OCI-M1 (cell line): ENCODE data around the gene CCNY.

ENCODE experiments used
- DNase-seq: peaks from one replicate; lab custom pipeline; 2025; lab: John Stamatoyannopoulos, UW

CCNY gene

GRCh38 chr10:35486297-35486990, 150.1 kb downstream of the CCNY start:
- DNase-seq = no peak

- no peak for DNase-seq
These were observed 151.2 kb downstream of the CCNY start for GRCh38 chr10:35487336-35488034.

- no peak for DNase-seq
These were observed 151.9 kb downstream of the CCNY start for GRCh38 chr10:35488228-35488627.

GRCh38 chr10:35492386-35493195, 156.3 kb downstream of the CCNY start:
- DNase-seq = no peak

DNA sequence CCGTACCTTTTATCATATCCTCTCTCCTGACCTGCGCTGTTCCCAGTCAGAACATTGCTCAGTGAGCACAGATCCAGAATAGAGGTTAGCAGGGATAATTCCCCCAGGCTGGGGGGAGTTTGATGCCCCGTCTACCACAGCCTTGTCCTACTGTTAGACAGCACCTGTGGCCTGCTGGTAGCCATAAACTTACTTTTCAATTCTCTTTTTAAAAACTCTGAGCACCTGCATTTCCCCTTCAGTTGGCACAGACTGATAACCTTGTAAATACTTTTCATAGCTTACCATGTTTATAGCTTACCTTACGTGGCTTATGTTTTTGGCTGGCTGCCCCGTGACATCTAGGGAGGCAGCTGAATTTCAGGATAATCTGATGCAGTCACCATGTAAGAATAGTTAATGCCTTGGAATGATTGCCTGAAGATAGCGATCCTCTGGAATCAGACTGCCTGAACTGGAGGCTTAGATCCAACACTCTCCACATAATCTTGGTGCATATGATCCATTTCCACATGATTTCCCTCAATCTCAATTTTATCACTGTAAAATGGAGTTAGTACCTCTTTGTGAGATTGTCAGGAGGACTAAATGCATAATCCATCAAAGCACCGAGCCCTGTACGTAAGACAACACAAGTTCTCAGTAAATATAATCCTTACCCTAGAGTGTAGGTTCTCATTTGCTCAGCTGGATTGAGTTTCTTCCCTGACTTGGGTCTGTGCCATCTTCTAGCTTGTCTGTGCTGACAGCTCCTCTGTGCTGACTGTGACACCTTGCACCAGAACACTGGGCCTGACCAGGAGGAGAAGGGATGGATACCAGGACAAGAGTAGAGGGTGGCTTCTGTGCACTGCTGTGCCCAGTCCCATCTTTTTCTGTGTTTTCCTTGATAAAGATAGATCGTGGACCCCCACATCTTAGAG, 157.1 kb downstream of the CCNY start:
- no peak for DNase-seq

DNA sequence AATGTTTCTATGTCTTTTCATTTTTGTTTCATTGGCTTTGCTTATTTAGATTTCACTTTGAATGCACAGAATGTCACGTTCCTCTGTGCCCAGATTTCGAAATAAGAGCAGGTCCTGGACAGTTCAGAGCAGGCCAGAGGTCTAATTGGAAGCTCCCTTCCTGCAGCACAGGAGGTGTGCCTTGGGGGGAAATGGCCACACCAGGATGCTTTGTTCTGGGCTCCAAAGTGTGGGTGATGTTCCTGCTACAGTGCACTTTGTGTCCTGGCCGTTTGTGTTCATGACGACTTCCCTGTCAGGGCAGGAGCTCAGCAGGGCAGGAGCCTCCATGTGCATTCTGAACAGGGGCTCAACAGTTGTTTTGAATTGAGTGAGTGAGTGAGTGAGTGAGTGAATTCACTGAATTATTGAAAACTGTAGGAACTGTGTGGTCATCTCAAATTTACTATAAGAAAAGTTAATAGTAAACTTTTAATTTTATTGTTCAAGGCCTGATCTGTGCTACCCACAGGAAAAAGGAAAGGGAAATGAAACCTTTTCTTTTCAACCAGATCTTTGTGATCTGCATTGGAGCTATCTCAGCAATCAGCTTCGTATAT, 159.3 kb downstream of the CCNY start:
- DNase-seq = no peak

- no peak for DNase-seq
These were observed 161.6 kb downstream of the CCNY start for GRCh38 chr10:35497909-35498308.

- DNase-seq = no peak
These were observed 162.4 kb downstream of the CCNY start for GRCh38 chr10:35498693-35499092.

DNA sequence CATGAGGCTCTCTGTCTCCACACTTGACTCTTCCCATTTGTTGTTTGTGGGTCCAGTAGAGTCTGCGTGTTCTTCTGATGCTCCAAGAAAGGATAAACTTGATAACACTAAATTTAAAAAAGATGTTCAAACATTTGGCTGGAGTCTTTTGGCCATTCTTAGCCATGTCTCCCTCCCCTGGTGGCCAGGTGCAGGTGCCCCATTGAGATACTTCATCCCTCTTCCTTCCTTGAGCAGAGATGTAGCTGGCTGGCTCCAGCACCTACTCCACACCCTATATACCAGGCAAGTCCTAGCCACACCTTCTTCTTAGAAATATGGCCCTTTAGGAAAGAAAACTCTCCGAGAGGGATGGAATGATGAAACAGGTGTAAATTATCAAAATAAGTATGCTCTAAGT, 165.6 kb downstream of the CCNY start:
- DNase-seq = no peak

GRCh38 chr10:35502692-35503091, 166.4 kb downstream of the CCNY start:
- DNase-seq = no peak

GRCh38 chr10:35503578-35503977, 167.3 kb downstream of the CCNY start:
- DNase-seq = no peak

DNA sequence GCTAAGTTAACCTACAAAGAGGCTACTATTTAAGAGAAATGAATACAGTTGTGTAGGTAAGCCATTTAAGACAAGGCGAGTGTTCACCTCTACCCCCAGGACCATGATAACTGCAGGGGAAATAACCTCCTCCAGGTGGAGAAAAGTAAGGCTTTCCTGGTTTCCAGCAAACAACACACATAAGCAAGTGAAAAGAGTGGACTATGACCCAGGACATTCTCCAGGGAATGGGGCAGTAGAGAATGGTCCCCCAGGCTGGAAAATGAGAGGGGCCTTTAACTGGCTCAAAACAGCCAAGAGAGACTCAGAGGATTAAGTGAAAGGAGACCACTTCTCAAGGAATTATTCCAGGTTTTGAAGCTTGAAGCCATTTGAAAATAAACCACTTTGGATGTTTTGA, 167.8 kb downstream of the CCNY start:
- no peak for DNase-seq

GRCh38 chr10:35505241-35505873, 169.0 kb downstream of the CCNY start:
- DNase-seq = no peak

- no peak for DNase-seq
These were observed 170.4 kb downstream of the CCNY start for GRCh38 chr10:35506741-35507140.

GRCh38 chr10:35507519-35508109, 171.3 kb downstream of the CCNY start:
- DNase-seq = no peak

- DNase-seq = no peak
These were observed 172.3 kb downstream of the CCNY start for GRCh38 chr10:35508647-35509046.

GRCh38 chr10:35510891-35511290, 174.6 kb downstream of the CCNY start:
- DNase-seq = no peak

GRCh38 chr10:35511647-35512046, 175.3 kb downstream of the CCNY start:
- peak; percentile 39 for DNase-seq

GRCh38 chr10:35516102-35516670, 179.9 kb downstream of the CCNY start:
- peak; percentile 37 for DNase-seq
